HepG2 (cell line): ENCODE data around the gene GGNBP2. TPM values are rescaled to one million over a fixed set of nuclear protein-coding genes. Genes with fewer than 3 reads are reported as not detected.

ENCODE experiments used
- ATAC-seq: fragments of 200-7000 bp; cut with Tn5 transposase; 3 replicates; pipeline ENCODE4 v1.9.1; 2020; ENCODE audit warnings: mild to moderate bottlenecking, moderate library complexity
- BruUV-seq: library from RNA; stranded (reverse); fragments of 400-500 nt; replicated peaks from 2 replicates; lab custom pipeline; 2021; lab: Mats Ljungman, UMichigan
- CTCF ChIA-PET: fragments of 300-600 bp; formaldehyde crosslinking; extraction: SDS; loops from one replicate; lab custom pipeline; 2021; ENCODE audit warnings: low total read pairs, inconsistent platforms, low intra/inter-chr PET ratio; lab: Yijun Ruan, JAX
- POLR2A ChIA-PET: fragments of 350-600 bp; sonication (Branson Sonifier 250); formaldehyde crosslinking; loops from one replicate; lab custom pipeline; 2020; ENCODE audit warnings: antibody characterized with exemption, inconsistent platforms; lab: Yijun Ruan, JAX
- DNase-seq: peaks from one replicate; pipeline ENCODE4 v3.0.0-alpha.2; 2015; ENCODE audit warnings: low spot score
- FAIRE-seq: peaks from 3 replicates; lab custom pipeline; 2011; peaks lifted over from hg19 to GRCh38; lab: Jason Lieb, UNC
- H2AFZ ChIP-seq: one replicate; pipeline ENCODE4 v1.6.1; 2011; ENCODE audit warnings: low read length, inconsistent platforms
- H3K27ac ChIP-seq: fragments of 300-600 bp; 3 replicates; pipeline ENCODE4 v1.8.0; 2011; ENCODE audit warnings: mixed run types, mild to moderate bottlenecking, mixed read lengths, low read length, inconsistent platforms; ENCODE audit not compliant: insufficient read depth; ENCODE audit errors: extremely low read length
- H3K27me3 ChIP-seq, 2 experiments: fragments of 200-600 bp in 1 of 2; 2 replicates in 1 of 2; 3 replicates in 1 of 2; pipeline versions ENCODE4 v1.6.0 to v1.8.0; 2011; ENCODE audit warnings: low read length in 2 of 2, mild to moderate bottlenecking in 2 of 2, moderate library complexity in 2 of 2, inconsistent platforms in 1 of 2; ENCODE audit not compliant: insufficient read depth in 2 of 2, control insufficient read depth in 1 of 2
- H3K36me3 ChIP-seq, 2 experiments: fragments of 200-600 bp in 1 of 2; replicated peaks in 1 of 2; 2 replicates in 1 of 2; 3 replicates in 1 of 2; pipeline versions ENCODE4 v1.5.1 to v1.8.0; 2011; ENCODE audit warnings: low read length in 2 of 2, inconsistent platforms in 1 of 2; ENCODE audit not compliant: insufficient read depth in 2 of 2, control insufficient read depth in 1 of 2
- H3K4me1 ChIP-seq: 2 replicates; pipeline ENCODE4 v1.5.1; 2012; ENCODE audit warnings: low read length, inconsistent platforms; ENCODE audit not compliant: insufficient read depth
- H3K4me2 ChIP-seq: 2 replicates; pipeline ENCODE4 v1.6.0; 2011; ENCODE audit warnings: low read depth, low read length, inconsistent platforms
- H3K4me3 ChIP-seq, 3 experiments: fragments of 200-600 bp in 1 of 3; sonication (generic), shearing (Covaris generic) in 1 of 3; replicated peaks in 1 of 3; 2 replicates each; pipeline ENCODE4 v1.5.1; 2011 to 2016; ENCODE audit warnings: low read length in 3 of 3, inconsistent platforms in 2 of 3, low read depth in 2 of 3, mild to moderate bottlenecking in 2 of 3, control low read depth in 1 of 3, mixed read lengths in 1 of 3; ENCODE audit not compliant: insufficient read depth in 1 of 3
- H3K79me2 ChIP-seq: one replicate; pipeline ENCODE4 v1.6.1; 2011; ENCODE audit warnings: low read length, inconsistent platforms; ENCODE audit not compliant: insufficient read depth
- H3K9ac ChIP-seq: 2 replicates; pipeline ENCODE4 v1.6.0; 2011; ENCODE audit warnings: mild to moderate bottlenecking, low read depth, low read length, inconsistent platforms; ENCODE audit not compliant: insufficient read depth
- H3K9me3 ChIP-seq: 2 replicates; pipeline ENCODE4 v1.5.1; 2012; ENCODE audit warnings: mild to moderate bottlenecking, low read length
- H4K20me1 ChIP-seq: 2 replicates; pipeline ENCODE4 v1.6.0; 2011; ENCODE audit warnings: inconsistent platforms, mild to moderate bottlenecking, low read length, moderate library complexity; ENCODE audit not compliant: insufficient read depth
- ATM ChIP-seq: fragments of 450-650 bp; IDR thresholded peaks from 2 replicates; pipeline ENCODE4 v1.7.1; 2017; ENCODE audit warnings: mild to moderate bottlenecking, borderline replicate concordance
- CAMTA2 ChIP-seq: sonication (generic); formaldehyde crosslinking; IDR thresholded peaks from 2 replicates; pipeline ENCODE4 v1.4.0; 2020; ENCODE audit warnings: mild to moderate bottlenecking, missing genetic modification reagents, borderline replicate concordance
- CREM ChIP-seq, 2 experiments: sonication (generic) in 1 of 2; formaldehyde crosslinking in 1 of 2; IDR thresholded peaks; 2 replicates each; pipeline versions ENCODE4 v1.4.0 to v1.6.1; 2016 to 2020; ENCODE audit warnings: antibody characterized with exemption in 1 of 2, mild to moderate bottlenecking in 1 of 2, missing genetic modification reagents in 1 of 2
- HDAC1 ChIP-seq: sonication (generic); formaldehyde crosslinking; IDR thresholded peaks from 2 replicates; pipeline ENCODE4 v1.5.1; 2020; ENCODE audit warnings: mild to moderate bottlenecking, missing genetic modification reagents
- HOXD1 ChIP-seq: sonication (generic); formaldehyde crosslinking; IDR thresholded peaks from 2 replicates; pipeline ENCODE4 v1.5.0; 2020; ENCODE audit warnings: missing genetic modification reagents
- KAT7 ChIP-seq: IDR thresholded peaks from 2 replicates; pipeline ENCODE4 v1.6.1; 2018; ENCODE audit warnings: borderline replicate concordance, missing compliant biosample characterization
- SMC3 ChIP-seq: IDR thresholded peaks from 2 replicates; pipeline ENCODE4 v1.6.1; 2011; ENCODE audit warnings: low read length, improper control_type of control experiment
- SP5 ChIP-seq: IDR thresholded peaks from 2 replicates; pipeline ENCODE4 v1.6.1; 2016; ENCODE audit warnings: low read depth, borderline replicate concordance
- STAT6 ChIP-seq: sonication (generic); formaldehyde crosslinking; IDR thresholded peaks from 2 replicates; pipeline ENCODE4 v1.4.0; 2020; ENCODE audit warnings: missing genetic modification reagents, mild to moderate bottlenecking, borderline replicate concordance
- ZFP36 ChIP-seq: fragments of 150-350 bp; IDR thresholded peaks from 2 replicates; pipeline ENCODE4 v1.6.1; 2018; ENCODE audit warnings: borderline replicate concordance, low read length, low read depth; ENCODE audit not compliant: partially characterized antibody
- ZFP36L1 ChIP-seq: sonication (generic); formaldehyde crosslinking; IDR thresholded peaks from 2 replicates; pipeline ENCODE4 v1.8.0; 2022; ENCODE audit warnings: mild to moderate bottlenecking, missing genetic modification reagents, moderate library complexity
- ZKSCAN5 ChIP-seq: sonication (generic); formaldehyde crosslinking; IDR thresholded peaks from 2 replicates; pipeline ENCODE4 v1.5.1; 2020; ENCODE audit warnings: mild to moderate bottlenecking, missing genetic modification reagents
- ZMYM2 ChIP-seq: sonication (generic); formaldehyde crosslinking; IDR thresholded peaks from 2 replicates; pipeline ENCODE4 v1.8.0; 2022; ENCODE audit warnings: mild to moderate bottlenecking, missing genetic modification reagents
- ZNF704 ChIP-seq: sonication (generic); formaldehyde crosslinking; IDR thresholded peaks from 2 replicates; pipeline ENCODE4 v1.8.1; 2023; ENCODE audit warnings: mild to moderate bottlenecking, inconsistent platforms, moderate library complexity, missing genetic modification reagents, borderline replicate concordance
- ZNF766 ChIP-seq: sonication (generic); formaldehyde crosslinking; IDR thresholded peaks from 2 replicates; pipeline ENCODE4 v1.5.0; 2020; ENCODE audit warnings: missing genetic modification reagents, borderline replicate concordance
- ZNF781 ChIP-seq: sonication (generic); formaldehyde crosslinking; IDR thresholded peaks from 2 replicates; pipeline ENCODE4 v1.5.1; 2020; ENCODE audit warnings: borderline replicate concordance, mild to moderate bottlenecking, missing genetic modification reagents; ENCODE audit errors: not compliant biosample characterization
- ZNF792 ChIP-seq: IDR thresholded peaks from 2 replicates; pipeline ENCODE4 v1.6.1; 2016
- ZSCAN30 ChIP-seq: sonication (generic); formaldehyde crosslinking; IDR thresholded peaks from 2 replicates; pipeline ENCODE4 v1.5.0; 2020; ENCODE audit warnings: mild to moderate bottlenecking, missing genetic modification reagents
- WGBS: methylation state at CpG from one replicate; pipeline ENCODE4 v1.1.6; 2017; ENCODE audit warnings: low lambda C conversion rate; 5-methylcytosine and 5-hydroxymethylcytosine counted together
- in situ Hi-C: cut with HindIII; loops from 2 replicates; pipeline ENCODE4 v1.10.0; 2017; ENCODE audit warnings: low pct_unique_long_range_greater_than_20kb; ENCODE audit not compliant: extremely low pct_ligation_motif_present
- intact Hi-C: fragments of 100-400 bp; cut with micrococcal nuclease; formaldehyde crosslinking; loops from one replicate; pipeline ENCODE4 v1.10.0; 2022; ENCODE audit not compliant: unreplicated experiment
- polyA plus RNA-seq, 8 experiments: library from polyadenylated mRNA; depleted of rRNA in 3 of 8; stranded (reverse) in 7 of 8; unstranded in 1 of 8; fragments of >200 nt; fragmentation: Illumina TruSeq in 4 of 8; extraction: Trizol in 4 of 8; gene quantifications; 2 replicates each; pipeline versions ENCODE4 v1.2.1 to v1.2.3, GENCODE V29; 2011 to 2016; ENCODE audit warnings: low read depth in 4 of 8, missing spikeins in 1 of 8, mixed read lengths in 1 of 8; ENCODE audit not compliant: insufficient read depth in 1 of 8
- total RNA-seq, 5 experiments: library from RNA; depleted of rRNA; stranded (reverse); fragments of >200 nt; fragmentation: Illumina TruSeq; extraction: Trizol; gene quantifications; 2 replicates each; pipeline ENCODE4 v1.2.3, GENCODE V29; 2016; ENCODE audit warnings: low read depth in 1 of 5
- TF ChIP-seq, protein P1 (sequence below): IDR thresholded peaks from 2 replicates; pipeline ENCODE4 v1.6.1; 2016

GGNBP2 gene
- total and polyA plus RNA-seq, 2 of the 13 experiments (the other 11 are each of a cell fraction or from before 2014, with no cell fraction given): 53.3 to 84.2 TPM

- BruUV-seq: no TSS peak
- peaks cover 11 to 29% of the 10 kb centered on the region in 2 experiments for H3K36me3 ChIP-seq
- H3K27ac ChIP-seq: peak within 1 kb of the TSS; percentile 84
- no peaks in the 10 kb centered on the region for H4K20me1 ChIP-seq
- H3K4me2 ChIP-seq: peak within 1 kb of the TSS; percentile 95
- peaks cover 15% of the 10 kb centered on the region for H3K79me2 ChIP-seq
- in situ Hi-C loops (no loop called here), intact Hi-C loops (loop anchor here (5.0 kb wide), 1 partner anchor 44 kb away; no protein-coding TSS in a partner anchor)
- no peaks in the 10 kb centered on the region for H3K9me3 ChIP-seq
- FAIRE-seq: no peak
- POLR2A ChIA-PET: interaction anchor here (2.7 to 3.0 kb wide), 3 partner anchors 11 to 57 kb away, joined by 11 to 71 read pairs (median 32); partner anchors contain the start of genes GGNBP2, MRM1, MYO19 and PIGW
- peak within 1 kb of the TSS; percentile 91 for H3K9ac ChIP-seq
- no peaks in the 10 kb centered on the region; a peak in 1 of 5 replicates for H3K27me3 ChIP-seq
- WGBS: 23% methylated on average over 16 of the region's 87 CpGs
- DNase-seq: peak; percentile 59
- H3K4me3 ChIP-seq: peak within 1 kb of the TSS; percentile 80 to 96 (median 84)
- CTCF ChIA-PET: no interaction called here
- H2AFZ ChIP-seq: no peak within 1 kb of the TSS
- peaks cover 25% of the 10 kb centered on the region for H3K4me1 ChIP-seq
- peak; percentile 93 for ATAC-seq
- TF ChIP-seq STAT6: no peak
- no peak for TF ChIP-seq CAMTA2 (CRISPR knock-in tag)
- no peak for TF ChIP-seq ATM
- no peak for TF ChIP-seq ZMYM2
- TF ChIP-seq ZKSCAN5 (CRISPR knock-in tag): no peak
- peak; percentile 84 for TF ChIP-seq SP5 (CRISPR knock-in tag)
- TF ChIP-seq, protein P1, sequence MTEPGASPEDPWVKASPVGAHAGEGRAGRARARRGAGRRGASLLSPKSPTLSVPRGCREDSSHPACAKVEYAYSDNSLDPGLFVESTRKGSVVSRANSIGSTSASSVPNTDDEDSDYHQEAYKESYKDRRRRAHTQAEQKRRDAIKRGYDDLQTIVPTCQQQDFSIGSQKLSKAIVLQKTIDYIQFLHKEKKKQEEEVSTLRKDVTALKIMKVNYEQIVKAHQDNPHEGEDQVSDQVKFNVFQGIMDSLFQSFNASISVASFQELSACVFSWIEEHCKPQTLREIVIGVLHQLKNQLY: no peak
- TF ChIP-seq ZNF781: no peak
- TF ChIP-seq HOXD1: no peak
- 0 out of 2 replicates have a peak, but pooled peaks have one; percentile 44 for TF ChIP-seq ZNF704 (CRISPR knock-in tag)
- no peak for TF ChIP-seq SMC3
- peak; percentile 51; the same call in 1 of the 2 replicates for TF ChIP-seq KAT7
- no peak for TF ChIP-seq ZNF766 (CRISPR knock-in tag)
- TF ChIP-seq HDAC1 (CRISPR knock-in tag): no peak
- no peak for TF ChIP-seq ZFP36L1
- no peak for TF ChIP-seq ZNF792 (CRISPR knock-in tag)
- TF ChIP-seq ZSCAN30 (CRISPR knock-in tag): no peak
- no peak for TF ChIP-seq ZFP36
- no peak for TF ChIP-seq CREM (IDR thresholded peaks at IDR 0.05)
- no peak for TF ChIP-seq CREM (CRISPR knock-in tag; IDR thresholded peaks at IDR 0.05)
These were observed 47.0 kb downstream of the GGNBP2 start, which contains the start of gene DHRS11 for GRCh38 chr17:36591434-36592315. Gene DHRS11, plus strand, starts transcription at chr17:36591879. Its CDS starts 131 bp downstream, at chr17:36592010.
